GM19397 (cell line): ENCODE measurements around the gene ZDHHC4.
A peak's percentile ranks its signal among the peaks of the same experiment; 100 is the strongest.

Source experiments
- ATAC-seq: cut with Tn5 transposase; IDR thresholded peaks from one replicate; pipeline ENCODE4 v1.9.1; 2021; ENCODE audit warnings: mild to moderate bottlenecking, moderate library complexity; ENCODE audit not compliant: unreplicated experiment

The ZDHHC4 gene

DNA sequence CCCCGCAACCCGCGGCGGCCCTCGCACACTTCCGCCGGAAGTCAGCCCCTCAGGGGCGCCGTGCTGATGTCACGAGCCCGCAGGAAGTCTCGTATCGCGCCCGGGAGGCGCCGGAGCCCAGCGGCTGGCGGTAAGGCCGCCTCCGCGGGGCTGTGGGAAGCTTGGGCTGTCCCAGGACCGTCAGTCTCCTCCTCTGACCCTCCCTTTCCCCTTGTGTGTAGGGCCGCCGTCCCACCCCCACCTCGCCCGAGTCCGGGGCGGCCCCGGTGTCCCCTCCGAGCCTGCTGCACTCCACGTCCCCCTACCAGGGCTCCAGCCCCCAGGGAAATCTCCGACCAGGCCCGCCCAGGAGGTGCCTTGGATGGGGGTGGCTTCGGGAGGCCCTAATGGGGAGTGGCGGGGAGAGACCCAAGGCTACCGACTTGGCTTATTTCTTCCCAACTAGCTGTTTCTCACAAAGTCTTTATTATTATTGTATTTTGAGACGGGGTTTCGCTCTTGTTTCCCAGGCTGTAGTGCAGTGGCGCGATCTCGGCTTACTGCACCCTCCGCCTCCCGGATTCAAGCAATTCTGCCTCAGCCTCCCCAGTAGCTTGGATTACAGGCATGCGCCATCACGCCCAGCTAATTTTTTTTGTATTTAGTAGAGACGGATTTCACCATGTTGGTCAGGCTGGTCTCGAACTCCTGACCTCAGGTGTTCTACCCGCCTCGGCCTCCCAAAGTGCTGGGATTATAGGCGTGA, at the start of gene ZDHHC4:
Gene ZDHHC4, plus strand, starts transcription at position 86 of the 745 bp plus-strand sequence. CDS start 3,108 bp downstream, outside the sequence.
- ATAC-seq, result peak; percentile 99

DNA sequence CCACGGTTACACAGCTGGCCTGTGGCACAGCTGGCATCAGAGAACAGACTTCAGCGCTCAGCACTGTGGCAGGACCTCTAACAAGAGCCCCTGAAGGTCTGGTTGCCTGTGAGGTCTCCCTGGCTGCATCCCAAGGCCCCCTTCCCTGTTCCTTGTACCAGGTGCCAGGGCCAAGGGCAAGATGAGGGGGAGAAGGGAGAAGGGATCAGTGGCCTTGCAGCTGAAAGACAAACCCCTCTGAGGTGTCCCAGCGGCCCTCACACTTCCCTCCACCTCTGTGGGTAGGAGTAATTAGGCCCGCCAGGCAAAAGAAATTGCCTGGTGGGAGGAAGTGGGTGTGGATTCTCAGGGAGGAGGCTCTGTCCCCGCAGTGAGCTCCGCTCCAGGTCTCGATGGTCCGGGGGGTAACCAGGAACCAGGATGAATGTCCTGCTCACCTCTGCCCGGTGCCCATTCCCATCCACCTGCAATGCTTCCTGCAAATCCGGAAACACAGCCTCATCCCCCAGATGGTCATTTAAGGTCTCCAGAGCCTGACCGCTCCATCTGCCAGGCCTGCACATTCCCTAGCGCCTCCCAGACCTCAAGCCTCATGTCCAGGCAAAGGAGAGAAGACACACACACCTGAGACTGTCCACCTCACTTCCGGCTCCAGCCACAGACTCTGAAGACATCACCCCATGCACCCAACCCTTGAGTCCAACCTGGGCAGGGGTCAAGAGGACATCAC, 48.7 kb upstream of the ZDHHC4 start:
- ATAC-seq, result no peak

DNA sequence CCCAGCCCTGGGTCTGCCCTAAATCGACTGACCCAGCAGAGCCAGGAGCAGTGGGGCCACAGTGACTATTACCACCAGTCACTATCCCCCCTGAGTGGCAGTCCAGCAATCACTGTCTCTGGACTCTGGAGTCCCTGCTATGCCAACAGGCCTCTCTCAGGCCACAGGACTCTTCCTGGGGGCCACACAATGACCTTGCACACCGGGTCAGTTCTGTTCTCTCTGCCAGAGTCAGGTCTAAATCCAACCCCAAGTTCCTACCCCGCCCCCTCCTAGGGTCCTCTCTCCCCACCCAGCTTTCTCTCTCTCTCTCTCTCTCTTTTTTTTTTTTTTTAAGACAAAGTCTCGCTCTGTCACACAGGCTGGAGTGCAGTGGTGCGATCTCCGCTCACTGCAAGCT, 47.6 kb upstream of the ZDHHC4 start:
- no peak for ATAC-seq

DNA sequence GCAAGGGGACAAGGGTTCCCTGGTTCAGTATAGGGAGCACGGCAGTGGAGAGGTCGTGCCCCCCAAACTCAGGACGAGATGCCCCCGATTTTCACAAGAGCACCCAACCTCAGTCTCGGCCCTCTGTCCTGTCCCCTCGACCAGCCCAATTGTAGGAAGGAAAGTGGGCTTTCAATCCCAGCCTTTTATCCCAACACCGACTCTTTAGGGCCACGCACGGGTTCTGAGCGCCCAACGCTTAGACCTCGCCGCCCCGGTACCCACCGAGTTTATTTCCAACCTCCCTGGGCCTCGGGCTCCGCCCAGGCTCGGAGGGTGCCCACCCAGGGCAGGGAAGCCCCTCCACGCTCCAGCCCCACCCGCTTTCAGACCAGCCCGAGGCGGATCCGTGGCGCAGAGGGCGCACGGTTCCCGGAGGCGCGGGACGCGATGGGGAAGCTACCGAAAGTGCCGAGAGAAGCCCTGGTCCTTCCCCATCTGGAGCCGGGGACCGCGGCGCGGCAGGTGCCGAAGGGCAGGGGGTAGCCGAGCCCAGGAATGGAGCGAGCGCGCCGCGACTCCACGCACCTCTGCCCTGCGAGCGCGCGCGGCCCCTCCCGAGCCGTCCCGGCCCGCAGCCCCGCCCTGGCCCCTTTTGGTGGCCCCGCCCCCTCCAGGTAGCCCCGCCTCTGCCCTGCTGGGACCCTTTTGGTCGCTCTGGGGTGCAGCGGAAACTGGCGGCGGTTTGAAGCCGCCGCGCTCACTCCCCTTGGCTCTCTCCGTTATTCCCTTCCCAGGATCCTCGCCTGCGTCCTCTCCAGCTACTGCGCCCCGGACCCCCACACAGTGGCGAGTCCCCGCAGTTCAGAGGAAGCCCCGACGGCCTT, 46.4 kb upstream of the ZDHHC4 start:
- peak; percentile 67 for ATAC-seq

DNA sequence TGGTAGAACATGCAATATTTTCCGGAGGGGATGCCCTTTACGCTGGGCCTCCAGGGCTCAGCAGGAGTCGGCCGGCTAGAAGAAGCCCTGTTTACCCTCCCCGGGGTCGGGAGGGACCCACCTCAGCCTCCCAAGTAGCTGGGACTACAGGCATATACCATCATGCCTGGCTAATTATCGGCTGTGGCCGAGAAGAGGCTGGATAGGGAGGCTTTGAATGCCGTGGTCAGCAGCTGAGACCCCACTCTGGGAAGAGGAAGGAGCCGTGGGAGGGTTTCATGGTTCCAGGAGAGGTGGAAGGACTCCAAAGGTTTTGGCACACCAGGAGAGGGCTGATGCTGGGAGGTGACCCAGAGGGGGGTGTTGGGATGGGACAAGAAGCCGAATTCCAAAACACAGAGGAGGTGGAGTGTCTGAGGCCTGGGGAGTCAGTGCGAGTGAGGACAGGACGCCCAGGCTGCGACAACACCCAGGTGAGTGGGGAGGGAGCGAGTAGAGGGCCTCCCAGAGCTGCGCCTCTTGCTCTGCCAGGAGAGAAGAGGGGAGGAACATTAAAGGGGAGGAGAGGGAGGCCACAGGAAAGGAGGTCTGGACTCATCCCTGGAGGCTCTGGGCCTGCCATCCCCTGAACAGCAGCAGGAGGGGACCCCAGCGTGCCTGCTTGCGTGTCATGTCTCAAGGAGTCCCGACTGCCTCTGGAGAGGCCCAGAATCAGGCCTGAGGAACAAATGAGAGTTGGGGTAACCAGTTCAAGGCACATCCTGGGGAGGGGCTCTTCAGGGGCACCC, 45.6 kb upstream of the ZDHHC4 start:
- ATAC-seq, result peak; percentile 4

DNA sequence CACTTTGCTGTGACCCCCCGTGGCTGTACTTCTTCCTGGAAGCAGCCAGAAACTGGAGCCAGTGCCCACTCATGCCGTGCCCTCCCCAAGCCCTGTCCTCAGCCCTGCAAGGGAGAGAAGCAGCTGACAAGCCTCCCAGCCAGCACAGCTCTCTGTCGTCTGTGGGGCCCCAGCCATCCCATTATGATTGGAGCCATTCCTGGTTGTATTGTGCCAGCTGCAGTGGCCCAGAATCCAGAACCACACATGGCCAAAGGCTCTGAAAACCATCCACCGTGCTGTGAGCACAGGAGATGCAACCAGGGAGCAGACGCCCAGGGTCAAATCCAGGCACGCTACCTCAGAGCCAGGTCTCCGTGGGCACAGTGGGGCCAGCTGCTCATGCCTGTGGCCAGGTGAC, 44.7 kb upstream of the ZDHHC4 start:
- ATAC-seq, result no peak

DNA sequence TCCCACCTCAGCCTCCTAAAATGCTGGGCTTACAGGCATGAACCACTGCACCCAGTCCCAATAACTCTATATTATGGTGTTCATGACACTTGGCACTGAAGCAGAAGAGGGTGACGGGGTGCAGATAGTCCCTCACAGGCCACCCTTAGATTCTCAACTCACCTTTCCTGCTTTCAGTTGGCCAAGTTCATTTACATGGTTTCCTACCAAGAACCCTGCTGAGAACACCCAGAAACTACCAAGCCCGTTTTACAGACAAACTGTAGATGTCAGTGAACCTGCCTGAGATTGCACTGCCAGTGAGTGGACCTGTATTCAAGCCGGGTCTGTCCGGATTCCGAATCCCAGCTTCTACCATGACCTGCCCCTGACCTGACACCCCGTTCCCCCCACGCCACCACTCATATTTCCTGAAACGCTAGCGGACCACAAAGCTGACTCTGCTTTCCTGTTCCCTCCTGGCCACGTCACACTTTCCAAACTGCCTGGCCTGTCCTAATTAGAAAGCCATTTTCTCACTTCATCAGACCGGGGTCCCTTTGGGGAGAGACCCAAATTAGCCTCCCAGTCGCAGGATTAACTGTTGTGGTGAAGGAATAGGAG, 43.3 kb upstream of the ZDHHC4 start:
- no peak for ATAC-seq

DNA sequence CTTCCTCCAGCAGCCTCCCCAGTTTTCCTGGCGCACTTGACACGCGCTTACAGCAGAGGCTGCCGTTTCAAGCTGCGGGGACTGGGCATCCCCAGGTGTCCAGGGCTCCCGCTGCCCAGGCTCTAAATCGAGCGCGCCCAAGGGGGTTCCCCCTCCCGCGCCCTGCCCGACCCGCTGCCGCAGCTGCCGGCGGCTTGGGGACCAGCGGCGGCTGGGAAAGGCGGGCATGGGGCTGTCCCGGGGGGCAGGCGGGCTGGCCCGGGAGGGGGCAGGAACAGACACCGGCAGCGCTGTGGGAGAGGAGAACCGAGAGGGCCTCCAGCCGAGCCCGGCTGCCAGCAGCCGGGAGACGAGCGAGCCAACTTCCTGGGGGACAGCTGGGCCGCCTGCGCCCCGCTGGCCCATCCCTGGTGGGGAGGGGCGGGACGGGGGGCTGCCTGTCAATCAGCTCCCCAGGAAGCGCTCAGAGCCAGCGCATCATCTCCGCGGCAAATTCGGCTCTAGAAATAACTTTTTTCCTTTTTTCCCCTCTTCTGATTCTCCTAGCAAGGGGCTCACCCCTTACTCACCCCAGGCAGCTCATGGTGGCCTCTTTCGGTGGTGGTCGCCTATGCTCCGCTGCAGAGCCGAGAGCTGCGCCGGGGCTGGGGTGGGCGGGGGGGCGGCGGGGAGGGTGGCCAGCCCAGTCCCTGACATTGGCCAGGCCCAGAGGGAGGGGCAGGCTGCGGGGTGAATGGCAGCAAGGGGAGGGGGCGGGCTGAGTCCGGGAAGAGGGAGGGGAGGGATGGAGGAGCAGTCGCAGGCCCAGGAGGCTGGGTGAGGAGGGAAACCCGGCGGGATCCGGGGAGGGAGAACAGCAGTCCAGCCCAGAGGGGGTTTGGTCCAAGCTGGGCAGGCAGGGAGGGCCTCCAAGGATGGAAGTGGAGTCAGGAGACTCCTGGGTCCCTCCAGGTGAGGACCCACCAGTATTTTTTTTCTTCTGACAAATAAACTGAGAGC, 40.7 kb upstream of the ZDHHC4 start:
- no peak for ATAC-seq

DNA sequence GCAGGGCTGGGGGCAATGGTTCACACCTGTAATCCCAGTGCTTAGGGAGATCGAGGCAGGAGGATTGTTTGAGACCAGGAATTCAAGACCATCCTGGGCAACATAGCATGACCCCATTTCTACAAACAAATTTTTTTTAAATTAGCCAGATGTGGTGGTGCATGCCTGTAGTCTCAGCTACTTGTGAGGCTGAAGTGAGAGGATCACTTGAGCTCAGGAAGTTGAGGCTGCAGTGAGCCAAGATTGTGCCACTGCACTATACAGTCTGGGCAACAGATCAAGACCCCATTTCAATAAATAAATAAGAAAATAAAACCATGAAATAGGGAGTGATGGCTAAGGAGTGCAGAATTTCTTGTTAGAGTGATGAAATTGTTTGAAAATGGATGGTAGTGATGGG, 34.9 kb upstream of the ZDHHC4 start:
- ATAC-seq, result no peak

DNA sequence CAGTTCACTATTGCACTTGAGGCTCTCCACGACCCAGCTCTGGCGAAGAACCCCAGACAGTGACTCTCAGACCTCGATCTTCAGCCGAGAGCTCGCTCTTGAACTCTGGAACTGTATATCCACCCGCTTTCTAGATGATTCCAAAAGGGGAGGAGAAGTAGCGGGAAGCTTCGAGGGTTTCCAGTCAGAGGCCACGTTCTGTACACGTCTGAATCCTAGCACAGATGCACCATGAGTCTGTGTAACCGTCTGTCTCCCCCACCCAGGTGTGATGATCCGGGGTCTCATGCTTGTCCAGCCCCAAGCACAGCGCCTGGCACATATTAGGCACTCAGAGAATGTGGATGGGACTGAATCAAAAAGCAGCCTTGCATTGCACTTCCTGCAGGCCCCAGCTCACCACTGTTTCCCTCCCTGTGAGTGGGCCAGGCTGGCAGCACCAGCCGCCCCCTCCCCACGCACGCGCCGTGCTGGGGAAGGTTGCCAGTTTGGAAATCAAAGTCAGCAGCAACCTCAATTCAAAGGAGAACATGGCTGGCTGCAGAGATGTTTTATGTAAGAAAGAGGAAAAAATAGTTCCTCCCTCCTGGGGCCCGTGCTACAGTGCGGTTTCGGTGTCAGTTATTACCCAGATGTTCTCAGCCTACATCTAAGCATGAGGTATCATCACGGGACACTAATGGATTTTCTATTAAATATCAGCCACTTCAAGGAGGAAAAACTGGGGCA, 31.7 kb upstream of the ZDHHC4 start:
- ATAC-seq, result no peak

DNA sequence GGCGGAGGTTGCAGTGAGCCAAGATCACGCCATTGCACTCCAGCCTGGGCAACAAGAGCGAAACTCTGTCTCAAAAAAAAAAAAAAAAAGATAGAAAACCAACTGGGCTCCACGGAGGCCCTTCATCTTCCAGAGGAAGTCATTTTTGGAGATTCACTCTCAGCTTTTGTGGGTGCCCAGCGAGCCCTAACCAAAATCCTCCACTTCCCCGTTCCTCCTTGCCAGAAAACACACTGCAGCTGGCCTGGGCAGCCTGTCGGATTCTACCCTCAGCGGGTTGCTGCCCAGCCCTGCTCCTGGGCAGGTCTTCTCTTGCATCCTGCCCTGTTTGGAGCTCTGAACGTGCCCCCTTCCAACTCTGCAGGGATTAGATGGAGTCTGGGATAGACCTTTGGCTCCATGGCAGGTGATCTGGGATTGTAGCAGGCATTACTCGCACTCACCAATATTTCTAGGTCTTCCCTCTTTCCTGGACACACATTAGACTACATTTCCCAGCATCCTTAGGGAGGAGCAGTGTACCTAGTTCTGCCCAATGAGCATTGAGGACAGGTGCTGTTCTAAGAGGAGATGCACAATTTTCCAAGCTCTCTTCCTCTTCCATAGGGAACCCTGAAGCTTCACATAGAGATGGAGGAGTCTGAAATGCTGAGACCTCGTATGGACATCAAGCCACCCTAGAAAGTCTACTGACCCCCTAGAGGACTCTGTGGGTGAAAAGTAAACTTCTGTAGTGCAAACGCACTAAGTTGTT, 30.6 kb upstream of the ZDHHC4 start:
- no peak for ATAC-seq

DNA sequence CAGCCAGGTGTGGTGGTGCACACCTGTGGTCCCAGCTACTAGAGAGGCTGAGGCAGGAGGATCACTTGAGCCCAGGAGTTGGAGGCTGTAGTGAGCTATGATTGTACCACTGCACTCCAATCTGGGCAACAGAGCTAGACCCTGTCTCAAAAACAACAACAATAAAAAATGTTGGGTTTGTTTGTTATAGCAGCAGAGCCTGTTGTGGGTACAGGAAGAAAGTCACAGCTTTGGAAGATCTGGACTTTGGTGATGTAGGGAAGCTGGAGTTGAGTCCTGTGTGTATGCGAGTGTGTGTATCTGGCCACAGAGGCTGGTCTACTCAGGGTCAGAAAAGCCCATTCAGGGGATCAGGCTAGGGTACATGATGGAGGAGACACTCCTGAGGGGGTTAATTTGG, 29.9 kb upstream of the ZDHHC4 start:
- ATAC-seq, result no peak

DNA sequence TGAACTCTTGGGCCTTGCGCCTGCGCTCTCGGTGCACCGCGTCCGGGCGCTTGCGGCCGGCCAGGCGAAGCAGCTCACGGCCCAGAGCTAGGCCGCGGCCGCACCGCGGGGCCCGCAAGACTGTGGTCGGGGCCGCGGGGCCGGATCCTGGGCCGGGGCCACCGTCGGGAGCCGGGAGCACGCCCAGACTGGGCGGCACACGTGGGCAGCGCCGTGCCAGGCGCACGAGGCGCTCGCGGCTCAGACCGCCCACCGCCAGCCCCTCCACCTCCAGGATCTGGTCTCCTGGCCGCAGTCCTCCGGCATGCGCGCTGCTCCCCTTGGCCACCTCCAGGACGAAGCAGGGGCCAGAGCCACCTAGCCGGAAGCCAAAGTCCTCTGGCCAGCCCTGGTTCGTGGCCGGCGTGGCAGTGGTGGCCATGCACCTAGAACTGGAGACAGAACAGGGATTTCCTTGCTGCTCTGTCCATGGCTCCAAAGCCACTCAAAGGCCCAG, 26.2 kb upstream of the ZDHHC4 start, which contains the start of gene GRID2IP:
Gene GRID2IP, minus strand, starts transcription at position 446 of the 496 bp plus-strand sequence. Its CDS starts 25 bp downstream, at position 421.
- ATAC-seq, result no peak

DNA sequence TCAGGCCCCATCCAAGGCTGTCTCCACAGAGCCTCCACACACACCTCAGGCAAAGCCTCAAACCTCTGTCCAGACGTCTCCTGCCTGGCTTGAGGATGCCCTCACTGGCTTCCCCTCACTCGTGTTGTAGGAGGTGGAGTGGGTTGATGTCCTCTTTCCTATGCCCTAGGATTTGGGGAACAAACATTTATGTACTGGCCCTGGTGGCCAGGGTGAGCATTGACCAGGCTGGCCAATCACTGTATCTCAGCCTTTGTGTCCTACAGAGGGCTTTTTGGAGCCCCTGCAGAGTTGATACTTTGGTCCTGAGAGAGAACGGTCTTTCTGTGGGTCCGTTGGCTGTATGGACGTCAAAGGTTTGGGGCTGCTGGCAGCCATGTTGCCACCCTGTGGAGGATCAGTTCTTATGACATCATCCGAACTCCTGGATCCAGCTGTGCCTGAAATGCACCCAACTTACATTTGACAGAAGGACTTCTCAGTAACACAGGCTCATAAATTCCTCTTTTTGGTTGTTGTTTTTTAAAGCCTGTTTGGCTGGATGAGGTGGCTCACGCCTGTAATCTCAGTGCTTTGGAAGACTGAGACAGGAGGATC, 23.7 kb upstream of the ZDHHC4 start:
- ATAC-seq, result no peak

DNA sequence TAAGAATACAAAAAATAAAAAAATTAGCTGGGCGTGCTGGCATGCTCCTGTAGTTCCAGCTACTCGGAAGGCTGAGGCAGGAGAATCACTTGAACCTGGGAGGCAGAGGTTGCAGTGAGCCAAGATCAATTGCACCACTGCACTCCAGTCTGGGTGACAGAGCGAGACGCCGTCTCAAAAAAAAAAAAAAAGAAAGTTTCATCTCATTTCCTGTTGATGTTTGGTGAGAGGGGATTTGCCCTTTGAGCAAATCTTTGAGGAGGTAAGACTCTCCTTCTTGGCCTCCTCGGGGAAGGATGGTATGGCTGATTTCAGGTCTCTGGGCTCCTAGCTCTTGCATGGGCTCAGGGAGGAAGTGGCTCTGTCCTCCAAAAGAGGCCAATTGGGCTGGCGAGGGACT, 22.4 kb upstream of the ZDHHC4 start:
- ATAC-seq, result no peak

DNA sequence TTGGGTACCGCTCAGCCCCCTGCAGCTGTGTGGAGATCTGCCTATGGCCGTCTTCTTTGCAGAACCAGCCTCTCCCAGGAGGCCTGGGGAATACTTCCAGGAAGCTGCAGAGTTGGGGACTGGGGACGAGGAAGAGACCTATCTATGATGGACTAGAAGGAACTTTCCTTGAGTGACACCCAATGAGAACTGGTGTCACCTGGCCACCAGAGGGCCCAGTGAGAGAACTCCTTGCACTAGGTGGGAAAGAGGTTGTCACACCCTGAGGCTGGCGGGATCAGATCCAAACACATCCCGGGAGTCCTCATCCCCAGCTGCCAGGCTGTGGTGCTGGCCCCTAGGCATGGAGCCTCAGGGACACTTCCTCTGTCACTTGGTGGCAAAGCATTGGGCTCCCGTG, 21.1 kb upstream of the ZDHHC4 start:
- no peak for ATAC-seq

DNA sequence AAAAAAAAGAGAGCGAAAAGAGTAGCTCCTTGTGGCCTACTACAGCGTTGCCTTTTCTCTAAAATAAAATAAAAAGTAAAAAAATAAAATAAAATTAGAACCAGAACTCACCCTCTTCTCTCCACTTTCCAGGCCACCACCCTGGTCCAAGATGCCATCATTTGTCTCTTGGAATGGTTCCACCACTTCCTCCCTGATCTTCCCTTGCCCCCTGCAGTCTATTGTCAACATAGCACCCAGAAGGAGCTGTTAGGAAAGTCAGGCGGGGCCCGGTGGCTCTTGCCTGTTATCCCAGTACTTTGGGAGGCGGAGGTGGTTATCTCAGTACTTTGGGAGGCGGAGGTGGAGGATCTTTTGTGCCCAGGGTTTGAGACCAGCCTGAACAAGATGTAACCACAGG, 18.4 kb upstream of the ZDHHC4 start:
- ATAC-seq, result no peak
